ENCODE results near the gene ECE1. TPM values are rescaled to one million over a fixed set of nuclear protein-coding genes. Genes with fewer than 3 reads are reported as not detected.

The ECE1 gene
- total and polyA plus RNA-seq, 10 of the 15 experiments (the other 5 are each of a cell fraction or from before 2014, with no cell fraction given) = 0.97 to 81.0 (median 37.0) TPM

GRCh38 chr1:21325731-21326387 lies 35.6 kb upstream of the ECE1 start:
- Histone ChIP-seq H3K27me3 (replicated peaks in 1 of 2; ENCODE audit: control insufficient read depth in 2 of 2, insufficient read depth in 2 of 2, low read length in 1 of 2) (no peaks in the 10 kb centered on the region), H3K79me2 (ENCODE audit: control insufficient read depth, insufficient read depth, low read length) (no peaks in the 10 kb centered on the region; the same call in none of the 2 replicates), H3K9me3 (replicated peaks; ENCODE audit: control insufficient read depth, insufficient read depth, low read length) (no peaks in the 10 kb centered on the region), H3K4me3 (no peak overlapping the region), H3K4me2 (ENCODE audit: control insufficient read depth, insufficient read depth) (peak overlapping the region; percentile 58), H4K20me1 (ENCODE audit: control insufficient read depth, insufficient read depth) (no peaks in the 10 kb centered on the region), H3K4me1 (ENCODE audit: control insufficient read depth, insufficient read depth, low read length) (peaks cover 38% of the 10 kb centered on the region), H3K27ac (ENCODE audit: control insufficient read depth, insufficient read depth) (no peak overlapping the region; the same call in 1 of the 2 replicates), H3K36me3 (ENCODE audit: control insufficient read depth in 2 of 2, insufficient read depth in 2 of 2, low read length in 1 of 2) (peaks cover 0 to 1% of the 10 kb centered on the region in 2 experiments; a peak in 2 of 4 replicates), H2AFZ (ENCODE audit: control insufficient read depth, low read depth, low read length) (no peak overlapping the region), H3K9ac (ENCODE audit: control insufficient read depth, insufficient read depth, low read length) (no peak overlapping the region)
- TF ChIP-seq, protein P1, sequence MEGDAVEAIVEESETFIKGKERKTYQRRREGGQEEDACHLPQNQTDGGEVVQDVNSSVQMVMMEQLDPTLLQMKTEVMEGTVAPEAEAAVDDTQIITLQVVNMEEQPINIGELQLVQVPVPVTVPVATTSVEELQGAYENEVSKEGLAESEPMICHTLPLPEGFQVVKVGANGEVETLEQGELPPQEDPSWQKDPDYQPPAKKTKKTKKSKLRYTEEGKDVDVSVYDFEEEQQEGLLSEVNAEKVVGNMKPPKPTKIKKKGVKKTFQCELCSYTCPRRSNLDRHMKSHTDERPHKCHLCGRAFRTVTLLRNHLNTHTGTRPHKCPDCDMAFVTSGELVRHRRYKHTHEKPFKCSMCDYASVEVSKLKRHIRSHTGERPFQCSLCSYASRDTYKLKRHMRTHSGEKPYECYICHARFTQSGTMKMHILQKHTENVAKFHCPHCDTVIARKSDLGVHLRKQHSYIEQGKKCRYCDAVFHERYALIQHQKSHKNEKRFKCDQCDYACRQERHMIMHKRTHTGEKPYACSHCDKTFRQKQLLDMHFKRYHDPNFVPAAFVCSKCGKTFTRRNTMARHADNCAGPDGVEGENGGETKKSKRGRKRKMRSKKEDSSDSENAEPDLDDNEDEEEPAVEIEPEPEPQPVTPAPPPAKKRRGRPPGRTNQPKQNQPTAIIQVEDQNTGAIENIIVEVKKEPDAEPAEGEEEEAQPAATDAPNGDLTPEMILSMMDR (IDR thresholded peaks at IDR 0.05 in 2 of 3, conservative IDR thresholded peaks at IDR 0.05 in 1 of 3; ENCODE audit: control insufficient read depth in 2 of 3, extremely low read depth in 1 of 3, insufficient read depth in 1 of 3, low read depth in 3 of 3, low read length in 3 of 3) = no peak
- TF ChIP-seq, protein P2, sequence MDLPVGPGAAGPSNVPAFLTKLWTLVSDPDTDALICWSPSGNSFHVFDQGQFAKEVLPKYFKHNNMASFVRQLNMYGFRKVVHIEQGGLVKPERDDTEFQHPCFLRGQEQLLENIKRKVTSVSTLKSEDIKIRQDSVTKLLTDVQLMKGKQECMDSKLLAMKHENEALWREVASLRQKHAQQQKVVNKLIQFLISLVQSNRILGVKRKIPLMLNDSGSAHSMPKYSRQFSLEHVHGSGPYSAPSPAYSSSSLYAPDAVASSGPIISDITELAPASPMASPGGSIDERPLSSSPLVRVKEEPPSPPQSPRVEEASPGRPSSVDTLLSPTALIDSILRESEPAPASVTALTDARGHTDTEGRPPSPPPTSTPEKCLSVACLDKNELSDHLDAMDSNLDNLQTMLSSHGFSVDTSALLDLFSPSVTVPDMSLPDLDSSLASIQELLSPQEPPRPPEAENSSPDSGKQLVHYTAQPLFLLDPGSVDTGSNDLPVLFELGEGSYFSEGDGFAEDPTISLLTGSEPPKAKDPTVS (IDR thresholded peaks at IDR 0.05; ENCODE audit: low read depth, low read length) = no peak
- TF ChIP-seq EGR1 (IDR thresholded peaks at IDR 0.05; ENCODE audit: borderline replicate concordance in 1 of 2, low read depth in 2 of 2, low read length in 2 of 2) = peak in 1 of 2 experiments; percentile 42; a peak in 1 of 3 replicates
- 35% methylated on average over 17 of the region's 19 CpGs for WGBS (ENCODE audit: insufficient coverage, insufficient replicate concordance, low lambda C conversion rate, missing lambda C conversion rate)
- ChIA-PET RAD21 (ENCODE audit: unreplicated experiment) (interaction anchor here (0.6 to 6.4 kb wide), 7 partner anchors 7 to 282 kb away, joined by 3 to 97 read pairs (median 14); no protein-coding TSS in a partner anchor), SMC1A (ENCODE audit: uncharacterized antibody, unreplicated experiment) (interaction anchor here (0.9 to 8.3 kb wide), 8 partner anchors 10 to 55 kb away, joined by 3 to 119 read pairs (median 8); partner anchors contain the start of gene ECE1), CTCF (interaction anchor here (0.9 to 8.4 kb wide), 8 partner anchors 10 to 108 kb away, joined by 3 to 95 read pairs (median 4); no protein-coding TSS in a partner anchor), POLR2A (interaction anchor here (0.6 to 4.7 kb wide), 9 partner anchors 10 to 264 kb away, joined by 3 to 71 read pairs (median 6); partner anchors contain the start of gene ECE1)
- no peak for ATAC-seq
- no TSS peak for BruUV-seq (replicated peaks)
- intact Hi-C loops (cut with micrococcal nuclease; ENCODE audit: unreplicated experiment) (no loop called here), in situ Hi-C loops (cut with MboI) (no loop called here)
- DNase-seq (ENCODE audit: low read depth, low spot score) = no peak
- no peak for FAIRE-seq

Measured in GM12878 (cell line).